GM21528 (cell line): Measurements from ENCODE around the gene TNNI3.

ENCODE experiments used
- ATAC-seq: cut with Tn5 transposase; IDR thresholded peaks from one replicate; pipeline ENCODE4 v1.9.1; 2021; ENCODE audit warnings: mild to moderate bottlenecking, moderate library complexity; ENCODE audit not compliant: unreplicated experiment, low FRiP score

The TNNI3 gene

GRCh38 chr19:55149078-55150003 is 8.2 kb downstream of the TNNI3 start, which contains the start of gene TNNT1:
TNNT1 (minus strand) TSS chr19:55149206; CDS start chr19:55147157, 2,049 bp downstream.
- ATAC-seq, result no peak

DNA sequence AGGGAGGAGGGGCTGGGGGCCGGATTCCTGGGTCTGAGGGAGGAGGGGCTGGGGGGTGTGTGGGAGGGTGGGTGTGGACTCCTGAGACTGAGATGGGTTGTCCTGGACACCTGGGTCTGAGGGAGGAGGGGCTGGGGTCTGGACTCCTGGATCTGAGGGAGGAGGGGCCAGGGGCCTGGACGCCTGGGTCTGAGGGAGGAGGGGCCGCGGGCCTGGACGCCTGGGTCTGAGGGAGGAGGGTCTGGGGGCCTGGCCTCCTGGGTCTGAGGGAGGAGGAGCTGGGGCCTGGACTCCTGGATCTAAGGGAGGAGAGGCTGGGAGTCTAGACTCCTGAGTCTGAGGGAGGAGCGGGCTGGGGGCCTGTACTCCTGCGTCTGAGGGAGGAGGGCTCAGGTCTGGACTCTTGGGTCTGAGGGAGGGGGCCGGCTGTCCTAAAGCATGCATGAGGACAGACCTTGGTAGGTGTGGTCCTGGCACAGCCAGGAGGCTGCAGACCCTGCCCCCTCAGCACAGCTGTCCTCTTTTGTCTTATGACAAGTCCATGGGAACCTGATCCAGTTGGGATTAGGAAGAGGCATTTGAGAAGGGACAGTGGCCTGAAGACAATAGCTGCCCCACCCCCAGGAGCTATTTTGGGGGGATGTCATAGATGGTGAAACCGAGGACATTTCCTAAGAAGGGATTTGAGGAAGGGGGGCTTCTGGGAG is 9.8 kb downstream of the TNNI3 start:
- ATAC-seq, result no peak

DNA sequence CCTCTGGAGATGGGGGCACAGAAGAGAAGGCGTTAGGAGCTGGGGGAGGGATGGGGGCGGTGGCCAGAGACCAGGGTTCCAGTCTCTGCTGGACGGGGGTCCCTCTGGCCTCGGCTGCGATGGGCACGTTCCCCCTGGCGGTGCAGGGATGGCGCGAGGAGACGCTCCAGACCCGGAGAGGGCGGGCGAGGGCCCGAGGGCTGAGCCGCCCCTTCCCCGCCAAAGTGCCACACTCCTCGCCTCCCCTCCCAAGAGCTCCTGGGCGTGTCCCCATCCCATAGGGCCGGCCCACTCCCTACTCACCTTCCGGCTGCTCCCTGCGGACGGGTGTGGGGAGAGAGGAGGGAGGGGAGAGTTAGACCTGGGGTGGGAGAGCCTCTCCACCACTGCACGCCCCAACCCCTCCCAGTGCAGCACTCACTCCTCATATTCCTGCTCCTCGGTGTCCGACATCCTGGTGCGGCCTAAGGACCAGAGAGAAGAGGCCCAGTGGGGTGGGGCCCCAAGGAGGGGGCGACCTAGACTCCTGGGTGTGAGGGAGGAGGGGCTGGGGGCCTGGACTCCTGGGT is 10.7 kb downstream of the TNNI3 start:
- ATAC-seq, result no peak

- ATAC-seq, result no peak
Observed at GRCh38 chr19:55146078-55146704, 11.3 kb downstream of the TNNI3 start.

GRCh38 chr19:55145232-55145631 is 12.3 kb downstream of the TNNI3 start:
- no peak for ATAC-seq

DNA sequence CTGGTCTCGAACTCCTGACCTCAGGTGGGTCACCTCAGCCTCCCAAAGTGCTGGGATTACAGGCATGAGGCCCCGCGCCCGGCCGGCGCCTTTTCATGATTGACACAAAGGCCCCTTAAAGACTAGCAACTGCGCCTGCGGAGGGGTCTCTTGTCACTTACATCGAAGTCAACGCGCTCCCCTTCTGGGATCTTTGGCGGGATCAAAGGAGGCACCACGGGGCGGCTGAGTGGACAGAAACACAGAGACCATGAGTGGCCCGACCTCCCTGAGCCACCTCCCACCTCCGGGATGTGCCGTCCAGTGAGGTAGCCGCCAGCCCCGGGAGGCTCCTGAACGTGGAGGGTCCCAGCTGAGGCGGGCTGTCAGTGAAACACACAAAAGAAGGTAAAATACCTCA is 15.8 kb downstream of the TNNI3 start:
- ATAC-seq, result no peak

DNA sequence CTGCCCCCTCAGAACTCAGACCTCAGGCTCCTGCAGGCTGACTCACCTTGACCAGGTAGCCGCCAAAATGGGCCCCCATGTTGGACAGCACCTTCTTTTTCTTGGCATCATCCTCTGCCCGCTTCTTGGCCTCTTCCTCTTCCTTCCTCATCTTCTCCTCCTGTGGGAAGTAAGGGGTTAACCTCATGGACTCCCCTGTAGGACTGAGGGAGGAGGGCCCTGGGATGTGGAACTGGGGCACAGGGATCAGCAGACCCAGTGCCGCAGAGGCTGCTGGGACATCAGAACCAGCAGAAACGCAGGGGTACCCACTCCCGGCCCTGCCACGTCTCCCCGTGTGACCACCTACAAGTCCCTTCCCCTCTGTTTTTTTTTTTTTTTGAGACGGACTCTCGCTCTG is 19.6 kb downstream of the TNNI3 start:
- ATAC-seq, result no peak

GRCh38 chr19:55136399-55137102 is 21.0 kb downstream of the TNNI3 start:
- no peak for ATAC-seq

DNA sequence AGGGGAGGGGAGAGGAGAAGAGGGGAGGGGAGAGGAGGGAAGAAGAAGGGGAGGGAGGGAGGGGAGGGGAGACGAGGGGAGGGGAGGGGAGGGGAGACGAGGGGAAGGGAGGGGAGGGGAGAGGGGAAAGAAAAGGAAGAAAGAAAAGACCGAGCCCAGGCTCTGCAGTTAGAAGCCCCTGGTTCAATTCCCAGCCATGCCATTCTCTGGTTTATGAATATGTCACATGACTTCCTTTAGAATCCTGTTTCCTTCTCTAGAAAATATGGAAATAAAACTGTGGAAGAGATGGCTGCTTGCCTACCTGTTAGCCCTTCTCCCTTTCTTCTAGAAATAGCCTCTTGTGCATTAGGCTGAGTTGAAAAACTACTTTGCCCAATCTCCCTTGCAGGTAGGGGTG is 22.8 kb downstream of the TNNI3 start:
- no peak for ATAC-seq

GRCh38 chr19:55133639-55134444 is 23.7 kb downstream of the TNNI3 start:
- no peak for ATAC-seq

DNA sequence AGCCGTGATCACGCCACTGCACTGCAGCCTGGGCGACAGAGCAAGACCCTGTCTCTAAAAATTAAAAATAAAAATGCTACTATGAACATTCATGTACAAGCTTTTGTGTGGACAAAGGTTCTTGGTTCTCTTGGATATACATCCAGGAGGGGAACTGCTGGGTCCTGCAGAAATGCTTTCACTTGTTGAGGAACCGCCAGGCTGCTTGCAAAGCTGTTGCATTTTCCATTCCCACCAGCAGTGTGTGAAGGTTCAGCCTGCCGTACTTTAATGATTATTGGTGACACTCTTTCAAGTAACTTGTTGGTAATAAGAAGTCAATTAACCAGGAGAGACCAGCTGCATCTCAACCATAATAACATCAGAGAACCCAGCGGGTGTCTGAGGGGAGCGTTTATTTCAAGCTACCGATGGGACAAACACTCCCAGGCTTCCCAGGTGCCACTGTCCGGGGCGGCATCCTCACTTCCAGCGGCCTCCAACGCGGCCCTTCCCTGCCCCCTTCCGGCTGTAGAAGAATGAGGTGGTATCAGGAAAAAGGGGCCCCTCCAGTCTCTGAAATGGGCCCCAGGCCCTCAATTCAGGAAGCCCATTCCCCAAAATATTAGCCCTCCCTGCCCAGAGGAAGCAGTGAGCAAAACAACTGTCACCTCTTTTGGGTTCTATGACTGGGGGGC is 24.9 kb downstream of the TNNI3 start:
- ATAC-seq, result no peak

DNA sequence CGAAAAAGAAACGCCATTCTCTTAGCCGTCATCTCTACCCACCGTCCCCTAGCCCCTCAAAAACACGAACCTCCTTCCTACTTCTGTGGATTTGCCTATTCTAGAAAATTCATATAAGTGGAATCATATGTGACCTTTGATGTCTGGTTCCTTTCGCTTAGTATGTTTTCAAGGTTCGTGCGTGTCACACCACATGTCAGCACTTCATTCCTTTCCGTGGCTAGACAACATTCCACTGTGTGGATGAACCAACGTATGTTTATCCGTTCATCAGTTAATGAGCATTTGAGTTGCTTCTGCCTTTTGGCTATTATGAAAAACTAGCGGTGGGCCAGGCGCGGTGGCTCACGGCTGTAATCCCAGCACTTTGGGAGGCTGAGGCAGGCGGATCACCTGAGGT is 26.1 kb downstream of the TNNI3 start:
- ATAC-seq, result no peak

DNA sequence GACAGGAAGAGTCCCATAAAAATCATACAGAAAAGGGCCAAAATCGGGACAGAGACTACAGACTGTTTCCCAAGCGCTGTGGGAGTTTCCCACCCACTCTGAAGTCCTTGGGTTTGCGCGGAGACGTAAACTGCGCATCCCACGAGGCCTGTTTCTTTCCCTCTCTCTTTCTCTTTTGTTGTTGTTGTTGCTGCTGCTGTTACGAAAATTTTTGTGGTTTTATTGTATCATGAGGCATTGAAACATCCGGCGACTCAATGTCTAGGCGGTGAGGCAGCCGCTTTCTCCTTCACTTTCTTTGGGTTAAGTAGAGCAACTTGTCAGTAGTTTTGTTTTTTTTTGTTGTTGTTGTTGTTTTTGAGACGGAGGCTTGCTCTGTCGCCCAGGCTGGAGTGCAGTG is 38.5 kb downstream of the TNNI3 start:
- ATAC-seq, result no peak

DNA sequence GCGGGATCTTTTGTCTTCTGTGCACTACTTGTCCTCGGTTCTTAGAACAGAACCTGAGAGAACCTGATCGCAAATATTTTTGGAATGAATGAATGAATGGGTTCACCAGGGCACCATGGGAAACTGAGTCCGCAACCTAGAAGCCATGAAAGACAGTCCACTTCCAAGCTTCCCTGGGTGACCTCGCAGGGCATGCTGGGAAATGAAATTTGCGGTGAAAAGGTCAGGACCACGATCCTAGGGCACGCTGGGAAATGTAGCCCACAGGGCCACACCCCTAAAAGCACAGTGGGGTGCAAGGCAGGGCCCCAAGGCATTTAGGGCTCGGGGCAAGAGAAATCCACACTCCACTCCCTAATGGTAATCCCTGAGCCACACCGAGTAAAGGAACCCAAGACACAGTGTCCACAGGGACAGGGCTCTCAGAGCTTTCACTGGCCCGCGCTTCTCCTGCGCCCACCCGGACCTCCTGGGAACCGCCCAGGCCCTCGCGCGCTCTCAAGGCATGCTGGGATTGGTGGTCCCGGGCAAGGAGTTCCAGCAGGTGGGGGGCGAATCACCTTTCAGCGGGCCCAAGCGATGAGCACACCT is 39.0 kb downstream of the TNNI3 start:
- ATAC-seq, result no peak

GRCh38 chr19:55117663-55118391 is 39.7 kb downstream of the TNNI3 start:
- ATAC-seq, result peak; percentile 77

- ATAC-seq, result peak; percentile 14
Observed at GRCh38 chr19:55116859-55117662, 40.5 kb downstream of the TNNI3 start, which contains the start of gene PPP1R12C. PPP1R12C (minus strand) TSS chr19:55117637; CDS start chr19:55117543, 94 bp downstream.
